DOHH2 (cell line): ENCODE data around the gene FAM136A.
"Not testable (repeated sequence)": the region's sequence is repeated elsewhere in the genome, so short reads cannot be mapped to it uniquely, and the experiment has no call there.

ENCODE experiments used
- H3F3A ChIP-seq: fragments of 200-600 bp; sonication (generic), shearing (Covaris generic); 2 replicates; pipeline ENCODE4 v1.6.0; 2016; ENCODE audit warnings: antibody characterized with exemption, mild to moderate bottlenecking; ENCODE audit not compliant: control insufficient read depth, insufficient read depth
- H3K27ac ChIP-seq: fragments of 200-600 bp; sonication (generic); 2 replicates; pipeline ENCODE4 v1.5.1; 2014; ENCODE audit warnings: low read depth, mild to moderate bottlenecking, low read length, moderate library complexity
- H3K27me3 ChIP-seq: fragments of 200-600 bp; sonication (generic); 2 replicates; pipeline ENCODE4 v1.6.1; 2014; ENCODE audit warnings: mild to moderate bottlenecking, low read length, mixed read lengths; ENCODE audit not compliant: control insufficient read depth
- H3K36me3 ChIP-seq: fragments of 200-600 bp; sonication (generic); 2 replicates; pipeline ENCODE4 v1.6.1; 2014; ENCODE audit warnings: mild to moderate bottlenecking, low read length, moderate library complexity, mixed read lengths; ENCODE audit not compliant: control insufficient read depth
- H3K4me1 ChIP-seq: fragments of 200-600 bp; sonication (generic); 2 replicates; pipeline ENCODE4 v1.6.1; 2014; ENCODE audit warnings: mild to moderate bottlenecking, low read length, mixed read lengths; ENCODE audit not compliant: control insufficient read depth
- H3K4me2 ChIP-seq: fragments of 200-600 bp; sonication (generic); 2 replicates; pipeline ENCODE4 v1.6.0; 2014; ENCODE audit warnings: mild to moderate bottlenecking, low read length, moderate library complexity
- H3K4me3 ChIP-seq: fragments of 200-600 bp; sonication (generic); 2 replicates; pipeline ENCODE4 v1.5.1; 2014; ENCODE audit warnings: mild to moderate bottlenecking, low read length, mixed read lengths
- H3K79me2 ChIP-seq: fragments of 200-600 bp; sonication (generic); 2 replicates; pipeline ENCODE4 v1.6.1; 2014; ENCODE audit warnings: mild to moderate bottlenecking, low read length, mixed read lengths; ENCODE audit not compliant: control insufficient read depth
- H3K9me2 ChIP-seq: fragments of 200-600 bp; sonication (generic); replicated peaks from 2 replicates; pipeline ENCODE4 v1.6.1; 2014; ENCODE audit warnings: mild to moderate bottlenecking, low read length, mixed read lengths; ENCODE audit not compliant: control insufficient read depth
- H3K9me3 ChIP-seq: fragments of 200-600 bp; sonication (generic); 2 replicates; pipeline ENCODE4 v1.6.1; 2014; ENCODE audit warnings: antibody characterized with exemption, low read length, mixed read lengths; ENCODE audit not compliant: control insufficient read depth, insufficient read depth
- H4K20me1 ChIP-seq: fragments of 200-600 bp; sonication (generic); 2 replicates; pipeline ENCODE4 v1.6.0; 2014; ENCODE audit warnings: low read depth, mild to moderate bottlenecking, antibody characterized with exemption, low read length, moderate library complexity; ENCODE audit not compliant: control insufficient read depth, insufficient read depth
- CTCF ChIP-seq: fragments of 200-600 bp; sonication (generic); IDR thresholded peaks from one replicate; pipeline ENCODE4 v1.5.1; 2014; ENCODE audit warnings: antibody characterized with exemption, mild to moderate bottlenecking, low read depth, low read length; ENCODE audit not compliant: poor library complexity, severe bottlenecking
- EZH2phosphoT487 ChIP-seq: fragments of 200-600 bp; sonication (generic); IDR thresholded peaks from 2 replicates; pipeline ENCODE4 v1.6.1; 2017; ENCODE audit warnings: borderline replicate concordance, mild to moderate bottlenecking, antibody characterized with exemption, low read length, moderate library complexity, mixed read lengths

The FAM136A gene

GRCh38 chr2:70310899-70311298 is 9.0 kb upstream of the FAM136A start:
- Histone ChIP-seq H3K27me3 (peaks cover 9% of the 10 kb centered on the region), H3K79me2 (no peaks in the 10 kb centered on the region), H3K9me3 (no peaks in the 10 kb centered on the region), H3K4me3 (no peak overlapping the region), H3K9me2 (no peaks in the 10 kb centered on the region), H3F3A (no peaks in the 10 kb centered on the region), H3K4me1 (no peaks in the 10 kb centered on the region), H4K20me1 (no peaks in the 10 kb centered on the region), H3K27ac (no peak overlapping the region), H3K4me2 (no peak overlapping the region), H3K36me3 (no peaks in the 10 kb centered on the region)
- TF ChIP-seq EZH2phosphoT487, result no peak
- TF ChIP-seq CTCF, result no peak

DNA sequence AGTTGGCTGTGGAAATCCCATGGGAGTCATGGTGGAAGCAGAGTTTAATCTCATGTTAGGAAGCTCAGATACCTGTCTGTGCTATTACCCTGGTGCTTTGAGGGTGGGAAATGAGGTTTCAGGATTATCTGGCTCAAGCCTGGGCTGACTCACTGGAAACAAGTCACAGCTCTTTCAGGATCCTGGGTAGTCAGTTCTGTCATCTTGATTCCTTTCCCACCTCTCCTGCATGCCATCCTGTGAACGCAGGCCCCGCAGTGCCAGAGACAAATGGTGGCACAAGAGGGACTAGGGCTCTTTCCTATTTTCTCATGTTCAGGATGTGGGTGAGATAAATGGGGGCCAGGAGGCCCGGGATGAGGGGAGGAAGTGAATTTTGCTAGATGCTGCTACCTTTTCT is 3.7 kb upstream of the FAM136A start:
- Histone ChIP-seq H3K9me2 (no peaks in the 10 kb centered on the region), H3K36me3 (peaks cover 6% of the 10 kb centered on the region), H3K27me3 (no peaks in the 10 kb centered on the region), H3K9me3 (no peaks in the 10 kb centered on the region), H3K27ac (no peak overlapping the region), H3K79me2 (peaks cover 12% of the 10 kb centered on the region), H3K4me1 (peaks cover 6% of the 10 kb centered on the region), H3K4me2 (no peak overlapping the region), H3F3A (no peaks in the 10 kb centered on the region), H3K4me3 (no peak overlapping the region), H4K20me1 (no peaks in the 10 kb centered on the region)
- TF ChIP-seq CTCF (no peak), EZH2phosphoT487 (no peak)

GRCh38 chr2:70304498-70304897 is 2.6 kb upstream of the FAM136A start:
- H3K4me1 ChIP-seq, result peaks cover 8% of the 10 kb centered on the region
- TF ChIP-seq CTCF (no peak), EZH2phosphoT487 (no peak)
- H3K9me2 ChIP-seq, result no peaks in the 10 kb centered on the region
- H3K36me3 ChIP-seq, result peaks cover 14% of the 10 kb centered on the region
- no peak overlapping the region for H3K4me3 ChIP-seq
- H3K9me3 ChIP-seq, result no peaks in the 10 kb centered on the region
- H3K79me2 ChIP-seq, result peaks cover 18% of the 10 kb centered on the region
- no peak overlapping the region for H3K4me2 ChIP-seq
- H3K27me3 ChIP-seq, result no peaks in the 10 kb centered on the region
- no peaks in the 10 kb centered on the region for H3F3A ChIP-seq
- no peaks in the 10 kb centered on the region for H4K20me1 ChIP-seq
- H3K27ac ChIP-seq, result no peak overlapping the region

- TF ChIP-seq CTCF (no peak), EZH2phosphoT487 (no peak)
- Histone ChIP-seq H3K36me3 (peaks cover 25% of the 10 kb centered on the region), H3K9me3 (no peaks in the 10 kb centered on the region), H3F3A (no peaks in the 10 kb centered on the region), H3K9me2 (no peaks in the 10 kb centered on the region), H3K27ac (no peak overlapping the region), H4K20me1 (no peaks in the 10 kb centered on the region), H3K4me3 (no peak overlapping the region), H3K79me2 (peaks cover 18% of the 10 kb centered on the region), H3K4me2 (no peak overlapping the region), H3K27me3 (no peaks in the 10 kb centered on the region), H3K4me1 (peaks cover 8% of the 10 kb centered on the region)
These were observed 1.3 kb upstream of the FAM136A start for GRCh38 chr2:70303186-70303585.

- Histone ChIP-seq H3K79me2 (peaks cover 18% of the 10 kb centered on the region), H3K4me3 (peak overlapping the region; percentile 81; the same call in 1 of the 2 replicates), H3K36me3 (peaks cover 32% of the 10 kb centered on the region)
- not testable (repeated sequence) for H3K4me2 ChIP-seq, H3K27ac ChIP-seq, H3K9me2 ChIP-seq, H4K20me1 ChIP-seq, H3F3A ChIP-seq, H3K9me3 ChIP-seq, H3K27me3 ChIP-seq, H3K4me1 ChIP-seq
These were observed 304 bp upstream of the FAM136A start for GRCh38 chr2:70302195-70302546.
